HEK293 (cell line): ENCODE data around the gene NRG2.

Experiments used
- CTCF ChIP-seq: fragments of 450-650 bp; formaldehyde crosslinking; IDR thresholded peaks from 2 replicates; pipeline ENCODE4 v1.5.1; 2016; ENCODE audit warnings: missing biosample characterization, missing genetic modification characterization
- ZFP69B ChIP-seq: fragments of 450-650 bp; formaldehyde crosslinking; IDR thresholded peaks from 2 replicates; pipeline ENCODE4 v1.5.1; 2016; ENCODE audit warnings: missing biosample characterization, missing genetic modification characterization
- ZNF768 ChIP-seq: fragments of 450-650 bp; formaldehyde crosslinking; IDR thresholded peaks from 2 replicates; pipeline ENCODE4 v1.5.1; 2018; ENCODE audit warnings: missing biosample characterization, mild to moderate bottlenecking, missing genetic modification characterization
- ZSCAN18 ChIP-seq: fragments of 450-650 bp; formaldehyde crosslinking; IDR thresholded peaks from 2 replicates; pipeline ENCODE4 v1.5.1; 2016; ENCODE audit warnings: missing biosample characterization, missing genetic modification characterization

- TF ChIP-seq ZSCAN18 (tag by site-specific recombination) (no peak), CTCF (no peak), ZNF768 (tag by site-specific recombination) (no peak), ZFP69B (tag by site-specific recombination) (no peak)
These were observed 38.9 kb downstream of the NRG2 start for GRCh38 chr5:140004174-140004573.
